Esophagus squamous epithelium (tissue), 4 donors: Measurements from ENCODE around the gene WTAP.

Experiments used
- CTCF ChIP-seq, 6 experiments: fragments of 450-650 bp in 4 of 6; fragments of 200-600 bp in 2 of 6; sonication (generic) in 2 of 6; IDR thresholded peaks; one replicate each; pipeline ENCODE4 v1.5.1; 2016 to 2019; ENCODE audit warnings: antibody characterized with exemption in 6 of 6, mild to moderate bottlenecking in 4 of 6, moderate library complexity in 4 of 6
- POLR2A ChIP-seq, 4 donors: fragments of 450-650 bp; IDR thresholded peaks; one replicate each; pipeline ENCODE4 v1.6.1; 2017; ENCODE audit warnings: antibody characterized with exemption in 4 of 4, mild to moderate bottlenecking in 4 of 4, moderate library complexity in 3 of 4

- TF ChIP-seq CTCF (IDR thresholded peaks at IDR 0.05) (no peak), POLR2A (IDR thresholded peaks at IDR 0.05) (no peak)
Measured at GRCh38 chr6:159790956-159791598, 63.8 kb downstream of the WTAP start.
